IMR-90 (cell line): ENCODE measurements around the gene CHRNA3. TPM values are rescaled to one million over a fixed set of nuclear protein-coding genes. Genes with fewer than 3 reads are reported as not detected.

ENCODE experiments used
- ATAC-seq: fragments of 200-7000 bp; cut with Tn5 transposase; 2 replicates; pipeline ENCODE4 v1.9.1; 2020; ENCODE audit warnings: low read depth, mild to moderate bottlenecking, moderate library complexity
- BruUV-seq: library from RNA; stranded (reverse); fragments of 400-500 nt; replicated peaks from 2 replicates; lab custom pipeline; 2021; lab: Mats Ljungman, UMichigan
- CTCF ChIA-PET: fragments of 300-600 bp; formaldehyde crosslinking; extraction: SDS; loops from one replicate; lab custom pipeline; 2021; ENCODE audit warnings: antibody characterized with exemption; lab: Yijun Ruan, JAX
- POLR2A ChIA-PET: fragments of 300-600 bp; sonication (Branson Sonifier 250); formaldehyde crosslinking; loops from one replicate; lab custom pipeline; 2022; ENCODE audit warnings: antibody characterized with exemption; ENCODE audit not compliant: unreplicated experiment; lab: Charles Lee
- DNase-seq: peaks from one replicate; pipeline ENCODE4 v3.0.0; 2013
- H2AFZ ChIP-seq: replicated peaks from 2 replicates; pipeline ENCODE3; 2013; ENCODE audit warnings: low read length, mild to moderate bottlenecking; ENCODE audit not compliant: poor library complexity
- H2AK5ac ChIP-seq: 2 replicates; pipeline ENCODE4 v1.6.1; 2013; ENCODE audit warnings: low read depth, low read length, inconsistent platforms
- H2AK9ac ChIP-seq: replicated peaks from 2 replicates; pipeline ENCODE3; 2013; ENCODE audit warnings: mild to moderate bottlenecking, low read depth, low read length, moderate library complexity; ENCODE audit not compliant: poor library complexity
- H2BK120ac ChIP-seq: 2 replicates; pipeline ENCODE4 v1.6.1; 2013; ENCODE audit warnings: low read depth, low read length, inconsistent platforms
- H2BK15ac ChIP-seq: 3 replicates; pipeline ENCODE4 v1.6.1; 2013; ENCODE audit warnings: low read depth, low read length, inconsistent platforms
- H2BK20ac ChIP-seq: 2 replicates; pipeline ENCODE4 v1.6.1; 2013; ENCODE audit warnings: low read depth, mild to moderate bottlenecking, inconsistent platforms, low read length, moderate library complexity
- H2BK5ac ChIP-seq: 2 replicates; pipeline ENCODE4 v1.6.1; 2013; ENCODE audit warnings: mild to moderate bottlenecking, low read depth, low read length, inconsistent platforms; ENCODE audit not compliant: poor library complexity, severe bottlenecking
- H3K14ac ChIP-seq: replicated peaks from 2 replicates; pipeline ENCODE4 v1.6.1; 2013; ENCODE audit warnings: low read depth, low read length, inconsistent platforms
- H3K18ac ChIP-seq: 2 replicates; pipeline ENCODE4 v1.6.1; 2013; ENCODE audit warnings: low read depth, low read length, control low read depth
- H3K23ac ChIP-seq: 2 replicates; pipeline ENCODE4 v1.6.1; 2013; ENCODE audit warnings: low read depth, low read length, inconsistent platforms
- H3K27ac ChIP-seq: 2 replicates; pipeline ENCODE4 v1.5.1; 2013; ENCODE audit warnings: mild to moderate bottlenecking, control low read depth, low read length; ENCODE audit not compliant: insufficient read depth
- H3K27me3 ChIP-seq: 2 replicates; pipeline ENCODE4 v1.6.1; 2013; ENCODE audit warnings: low read length; ENCODE audit not compliant: control insufficient read depth, insufficient read depth
- H3K36me3 ChIP-seq: 2 replicates; pipeline ENCODE4 v1.6.1; 2013; ENCODE audit warnings: low read length, mixed read lengths; ENCODE audit not compliant: control insufficient read depth, insufficient read depth
- H3K4ac ChIP-seq: 2 replicates; pipeline ENCODE4 v1.6.1; 2013; ENCODE audit warnings: low read depth, low read length, inconsistent platforms
- H3K4me1 ChIP-seq: 2 replicates; pipeline ENCODE4 v1.6.1; 2013; ENCODE audit warnings: low read length, mixed read lengths; ENCODE audit not compliant: control insufficient read depth, insufficient read depth
- H3K4me2 ChIP-seq: 2 replicates; pipeline ENCODE4 v1.6.1; 2013; ENCODE audit warnings: low read depth, mild to moderate bottlenecking, control low read depth, low read length, moderate library complexity
- H3K4me3 ChIP-seq: 2 replicates; pipeline ENCODE4 v1.5.1; 2013; ENCODE audit warnings: low read depth, mild to moderate bottlenecking, control low read depth, low read length, moderate library complexity; ENCODE audit not compliant: insufficient read depth
- H3K56ac ChIP-seq: 2 replicates; pipeline ENCODE4 v1.6.1; 2013; ENCODE audit warnings: low read length, inconsistent platforms; ENCODE audit not compliant: insufficient read depth; ENCODE audit errors: extremely low read depth
- H3K79me1 ChIP-seq, 2 experiments: 2 replicates each; pipeline ENCODE4 v1.6.1; 2013; ENCODE audit warnings: low read length in 2 of 2, inconsistent platforms in 1 of 2, low read depth in 1 of 2
- H3K9ac ChIP-seq: 2 replicates; pipeline ENCODE4 v1.6.1; 2013; ENCODE audit warnings: low read depth, low read length, control low read depth
- H3K9me1 ChIP-seq: 2 replicates; pipeline ENCODE4 v1.6.1; 2013; ENCODE audit warnings: low read length, inconsistent platforms; ENCODE audit not compliant: insufficient read depth
- H3K9me3 ChIP-seq: 2 replicates; pipeline ENCODE4 v1.6.1; 2013; ENCODE audit warnings: low read length; ENCODE audit not compliant: control insufficient read depth, insufficient read depth
- H4K20me1 ChIP-seq: 2 replicates; pipeline ENCODE4 v1.6.1; 2013; ENCODE audit warnings: low read length, inconsistent platforms; ENCODE audit not compliant: insufficient read depth
- H4K5ac ChIP-seq: 2 replicates; pipeline ENCODE4 v1.6.1; 2013; ENCODE audit warnings: mild to moderate bottlenecking, low read depth, low read length, control low read depth
- H4K8ac ChIP-seq, 2 experiments: 2 replicates each; pipeline ENCODE4 v1.6.1; 2013; ENCODE audit warnings: low read depth in 2 of 2, low read length in 2 of 2, control low read depth in 1 of 2, inconsistent platforms in 1 of 2
- H4K91ac ChIP-seq: 2 replicates; pipeline ENCODE4 v1.6.1; 2013; ENCODE audit warnings: low read depth, low read length, inconsistent platforms; ENCODE audit not compliant: insufficient read depth
- CTCF ChIP-seq: conservative IDR thresholded peaks from 2 replicates; pipeline ENCODE4 v1.5.1; 2012; ENCODE audit warnings: mild to moderate bottlenecking, low read depth, low read length, improper control_type of control experiment
- MXI1 ChIP-seq: IDR thresholded peaks from 2 replicates; pipeline ENCODE4 v1.6.1; 2012; ENCODE audit warnings: low read depth, mild to moderate bottlenecking, low read length, moderate library complexity, borderline replicate concordance
- NFE2L2 ChIP-seq: fragments of 150-350 bp; IDR thresholded peaks from 2 replicates; pipeline ENCODE4 v1.6.1; 2016; ENCODE audit warnings: low read depth, mild to moderate bottlenecking, low read length
- RAD21 ChIP-seq: IDR thresholded peaks from 2 replicates; pipeline ENCODE4 v1.6.1; 2012; ENCODE audit warnings: low read length, improper control_type of control experiment
- RFX5 ChIP-seq: IDR thresholded peaks from 2 replicates; pipeline ENCODE4 v1.8.0; 2012; ENCODE audit warnings: low read depth, mild to moderate bottlenecking, low read length, moderate library complexity
- WGBS, 2 experiments: methylation state at CpG; one replicate each; pipeline versions ENCODE4 v1.1.5 to v1.1.7; 2013; ENCODE audit warnings: missing lambda C conversion rate in 2 of 2; ENCODE audit not compliant: insufficient read length in 1 of 2; ENCODE audit errors: extremely low coverage in 2 of 2; 5-methylcytosine and 5-hydroxymethylcytosine counted together
- dilution Hi-C: fragments of 300-500 bp; cut with HindIII; formaldehyde crosslinking; loops from one replicate; pipeline ENCODE4 v1.14.3; 2018; ENCODE audit warnings: low sequenced_read_pairs; ENCODE audit not compliant: unreplicated experiment
- in situ Hi-C: fragments of 300-500 bp; cut with MboI; formaldehyde crosslinking; loops from 3 replicates; pipeline ENCODE4 v1.14.3; 2019; ENCODE audit warnings: low sequenced_read_pairs, inconsistent platforms, mixed read lengths
- intact Hi-C: fragments of 100-400 bp; cut with micrococcal nuclease; formaldehyde crosslinking; loops from 2 replicates; pipeline ENCODE4 v1.10.0; 2022
- polyA plus RNA-seq, 3 experiments: library from polyadenylated mRNA; depleted of rRNA; stranded (reverse); fragments of >200 nt; gene quantifications; 2 replicates each; pipeline ENCODE4 v1.2.3, GENCODE V29; 2012; ENCODE audit warnings: low replicate concordance in 1 of 3
- total RNA-seq: library from RNA; depleted of rRNA; stranded (reverse); fragments of >200 nt; gene quantifications from 2 replicates; pipeline ENCODE4 v1.2.3, GENCODE V29; 2012
- TF ChIP-seq, protein P1 (sequence below): fragments of 150-350 bp; IDR thresholded peaks from 2 replicates; pipeline ENCODE4 v1.6.1; 2017; ENCODE audit warnings: mild to moderate bottlenecking, antibody characterized with exemption, low read length, low read depth

Gene CHRNA3
- total and polyA plus RNA-seq, 2 of the 4 experiments (the other 2 are of a cell fraction) = not detected

GRCh38 chr15:78645009-78645408 is 24.2 kb upstream of the CHRNA3 start:
- intact Hi-C loops = no loop called here
- POLR2A ChIA-PET = no interaction called here

More at GRCh38 chr15:78645009-78645408, 24.2 kb upstream of the CHRNA3 start:
- DNase-seq = no peak
- no peaks in the 10 kb centered on the region for H4K20me1 ChIP-seq
- no CpG with 5 or more reads among the region's 4 CpGs for WGBS, 2 experiments
- H3K4me1 ChIP-seq = no peaks in the 10 kb centered on the region
- no peak overlapping the region for H3K9ac ChIP-seq
- no peak overlapping the region for H4K5ac ChIP-seq
- no peak overlapping the region for H3K18ac ChIP-seq
- no peak overlapping the region for H3K4ac ChIP-seq
- H3K4me3 ChIP-seq = no peak overlapping the region
- no peak overlapping the region for H2AK9ac ChIP-seq
- H2BK15ac ChIP-seq = no peak overlapping the region
- CTCF ChIA-PET = no interaction called here
- no TSS peak for BruUV-seq
- H2AK5ac ChIP-seq = no peak overlapping the region
- H3K9me1 ChIP-seq = no peaks in the 10 kb centered on the region
- H3K36me3 ChIP-seq = no peaks in the 10 kb centered on the region
- no peak overlapping the region for H2BK120ac ChIP-seq
- dilution Hi-C loops (no loop called here), in situ Hi-C loops (no loop called here)
- no peak overlapping the region for H3K23ac ChIP-seq
- H3K27me3 ChIP-seq = peaks cover 41% of the 10 kb centered on the region
- no peak overlapping the region for H2BK5ac ChIP-seq
- no peak overlapping the region for H3K56ac ChIP-seq
- no peak overlapping the region for H3K4me2 ChIP-seq
- no peak overlapping the region for H4K91ac ChIP-seq
- no peak overlapping the region for H2BK20ac ChIP-seq
- H3K27ac ChIP-seq = no peak overlapping the region
- ATAC-seq = no peak
- TF ChIP-seq CTCF (no peak), RFX5 (no peak), MXI1 (no peak), NFE2L2 (no peak), RAD21 (no peak)
- TF ChIP-seq, protein P1, sequence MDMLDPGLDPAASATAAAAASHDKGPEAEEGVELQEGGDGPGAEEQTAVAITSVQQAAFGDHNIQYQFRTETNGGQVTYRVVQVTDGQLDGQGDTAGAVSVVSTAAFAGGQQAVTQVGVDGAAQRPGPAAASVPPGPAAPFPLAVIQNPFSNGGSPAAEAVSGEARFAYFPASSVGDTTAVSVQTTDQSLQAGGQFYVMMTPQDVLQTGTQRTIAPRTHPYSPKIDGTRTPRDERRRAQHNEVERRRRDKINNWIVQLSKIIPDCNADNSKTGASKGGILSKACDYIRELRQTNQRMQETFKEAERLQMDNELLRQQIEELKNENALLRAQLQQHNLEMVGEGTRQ = no peak
- no peaks in the 10 kb centered on the region for H3K79me1 ChIP-seq
- H2AFZ ChIP-seq = no peak overlapping the region
- no peak overlapping the region for H4K8ac ChIP-seq
- no peak overlapping the region for H3K14ac ChIP-seq
- no peaks in the 10 kb centered on the region for H3K9me3 ChIP-seq
